Effector memory CD8-positive, alpha-beta T cell (primary cell): ENCODE results near the gene DHRS4.
"Not testable (repeated sequence)": the region's sequence is repeated elsewhere in the genome, so short reads cannot be mapped to it uniquely, and the experiment has no call there.

ENCODE experiments used
- ATAC-seq: fragments of 150-1000 bp; cut with Tn5 transposase; replicated peaks from 2 replicates; pipeline ENCODE4 v1.10.0; 2021; ENCODE audit warnings: mild to moderate bottlenecking, moderate library complexity
- DNase-seq, 3 experiments: peaks; one replicate each; pipeline ENCODE4 v3.0.0; 2021
- H3K27ac Mint-ChIP-seq, 2 donors: one replicate each; pipeline ENCODE4 v1.8.0; 2022; ENCODE audit warnings: mild to moderate bottlenecking in 2 of 2, mixed read lengths in 2 of 2, moderate library complexity in 2 of 2
- H3K27me3 Mint-ChIP-seq, 2 donors: one replicate each; pipeline ENCODE4 v1.8.0; 2022; ENCODE audit warnings: mixed read lengths in 2 of 2
- H3K36me3 Mint-ChIP-seq: one replicate; pipeline ENCODE4 v1.8.0; 2022; ENCODE audit warnings: mild to moderate bottlenecking, moderate library complexity, mixed read lengths; ENCODE audit not compliant: insufficient read depth
- H3K4me1 Mint-ChIP-seq, 2 donors: one replicate each; pipeline ENCODE4 v1.8.0; 2022; ENCODE audit warnings: low read depth in 2 of 2, mixed read lengths in 2 of 2
- H3K4me3 Mint-ChIP-seq, 2 donors: one replicate each; pipeline ENCODE4 v1.8.0; 2022; ENCODE audit warnings: mild to moderate bottlenecking in 2 of 2, mixed read lengths in 2 of 2, moderate library complexity in 2 of 2
- H3K9me3 Mint-ChIP-seq, 2 donors: one replicate each; pipeline ENCODE4 v1.8.0; 2022; ENCODE audit warnings: mixed read lengths in 2 of 2

Gene DHRS4

DNA sequence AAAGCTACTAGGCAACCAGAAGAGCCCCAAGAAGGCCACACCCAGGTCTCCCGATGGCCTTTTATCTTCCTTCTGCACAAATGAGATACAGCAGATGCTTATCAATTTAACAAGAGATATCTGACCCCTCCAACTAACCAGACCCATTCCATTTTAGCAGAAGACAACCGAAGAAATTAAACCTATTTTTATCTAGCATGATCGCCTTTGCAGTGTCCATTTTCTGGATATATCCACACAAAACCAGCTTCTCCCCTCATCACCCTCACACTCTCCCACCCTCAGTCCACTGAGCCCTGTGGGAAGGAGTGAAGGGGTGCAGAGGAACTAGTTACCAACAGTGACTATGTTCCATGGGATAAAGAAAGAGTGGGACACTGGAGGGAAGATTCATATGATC lies 20.9 kb upstream of the DHRS4 start:
- Mint-ChIP-seq H3K36me3 (no peaks in the 10 kb centered on the region), H3K4me3 (no peak overlapping the region), H3K27me3 (no peaks in the 10 kb centered on the region), H3K27ac (no peak overlapping the region), H3K4me1 (peaks cover 0 to 3% of the 10 kb centered on the region in 2 donors), H3K9me3 (no peaks in the 10 kb centered on the region)
- DNase-seq (no peak), ATAC-seq (no peak)

DNA sequence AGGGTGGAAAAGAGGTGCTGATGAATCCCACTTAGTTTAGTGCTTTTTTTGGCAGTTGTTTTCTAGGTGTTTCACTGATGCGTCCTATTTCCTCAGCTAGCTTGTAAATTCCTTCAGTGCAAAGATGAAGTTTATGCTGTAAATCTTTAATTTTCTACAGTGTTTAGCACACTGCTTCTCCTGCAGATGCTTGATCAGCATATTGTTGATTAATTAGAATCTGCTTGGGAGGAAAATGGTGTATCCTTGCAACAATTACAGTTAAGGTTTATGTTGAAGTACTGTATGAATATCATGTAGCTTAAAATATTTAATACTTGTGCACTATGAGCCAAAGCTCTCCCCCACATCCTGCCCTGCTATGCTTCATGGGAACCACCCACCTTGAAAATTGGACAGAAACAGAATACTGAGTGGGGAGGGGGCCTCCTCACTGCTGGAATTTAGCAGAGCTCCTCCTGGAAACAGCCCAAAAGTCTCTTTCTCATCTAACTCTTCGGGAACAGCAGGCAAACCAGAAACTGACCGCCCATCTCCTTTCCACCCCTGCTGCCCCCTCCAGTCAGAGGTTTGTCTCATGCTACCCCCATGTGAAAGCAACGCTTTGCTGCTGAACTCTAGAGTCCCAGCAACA lies 20.3 kb upstream of the DHRS4 start:
- H3K27me3 Mint-ChIP-seq, result no peaks in the 10 kb centered on the region
- no peaks in the 10 kb centered on the region for H3K9me3 Mint-ChIP-seq
- no peak for ATAC-seq
- H3K4me1 Mint-ChIP-seq, result peaks cover 0 to 3% of the 10 kb centered on the region in 2 donors
- H3K36me3 Mint-ChIP-seq, result no peaks in the 10 kb centered on the region
- no peak for DNase-seq
- H3K4me3 Mint-ChIP-seq, result no peak overlapping the region
- H3K27ac Mint-ChIP-seq, result no peak overlapping the region

DNA sequence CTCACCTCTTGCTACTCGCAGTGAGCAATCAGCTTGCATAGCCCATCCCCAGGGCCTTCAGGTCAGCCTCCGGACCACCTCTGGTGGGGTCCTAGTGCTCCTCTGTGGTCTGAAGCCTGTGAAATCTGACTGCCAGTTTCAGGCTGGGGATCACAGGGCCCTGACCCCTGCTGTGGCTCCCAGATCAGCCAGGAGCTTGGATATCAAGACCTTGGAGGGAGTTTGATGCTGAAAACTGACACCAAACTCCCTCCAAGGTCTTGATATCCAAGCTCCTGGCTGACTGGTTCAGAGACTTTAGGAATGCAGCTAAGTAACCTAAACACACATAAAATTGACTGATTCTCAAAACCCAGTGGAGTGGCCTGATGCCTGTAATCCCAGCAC lies 19.8 kb upstream of the DHRS4 start:
- no peak for ATAC-seq

DNA sequence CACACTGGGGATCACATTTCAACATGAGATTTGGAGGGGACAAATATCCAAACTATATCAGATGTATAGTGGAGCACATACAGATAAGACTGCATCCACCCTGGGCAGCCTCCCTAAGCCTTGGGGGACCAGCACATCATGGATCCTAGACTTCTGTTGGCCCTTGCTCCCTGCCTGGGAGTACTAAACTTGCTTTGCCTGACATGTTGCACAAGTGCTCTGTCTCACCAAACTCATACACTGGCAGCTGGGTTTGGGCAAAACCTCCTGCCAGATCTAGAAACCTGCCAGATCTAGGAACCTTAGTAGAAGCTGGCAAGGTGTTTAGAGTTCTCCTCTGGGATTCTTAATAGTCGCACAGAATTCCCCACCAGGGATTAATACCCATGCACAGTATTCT lies 18.4 kb upstream of the DHRS4 start:
- no peak overlapping the region for H3K27ac Mint-ChIP-seq
- no peaks in the 10 kb centered on the region for H3K9me3 Mint-ChIP-seq
- H3K4me3 Mint-ChIP-seq, result no peak overlapping the region
- H3K4me1 Mint-ChIP-seq, result no peaks in the 10 kb centered on the region
- H3K27me3 Mint-ChIP-seq, result no peaks in the 10 kb centered on the region
- DNase-seq, result no peak
- no peaks in the 10 kb centered on the region for H3K36me3 Mint-ChIP-seq
- ATAC-seq, result no peak

More for the DNA sequence above, 19.8 kb upstream of the DHRS4 start:
- H3K4me3 Mint-ChIP-seq, result no peak overlapping the region
- no peak for DNase-seq
- no peaks in the 10 kb centered on the region for H3K9me3 Mint-ChIP-seq
- H3K36me3 Mint-ChIP-seq, result no peaks in the 10 kb centered on the region
- no peaks in the 10 kb centered on the region for H3K27me3 Mint-ChIP-seq
- no peak overlapping the region for H3K27ac Mint-ChIP-seq
- H3K4me1 Mint-ChIP-seq, result peaks cover 0 to 3% of the 10 kb centered on the region in 2 donors

DNA sequence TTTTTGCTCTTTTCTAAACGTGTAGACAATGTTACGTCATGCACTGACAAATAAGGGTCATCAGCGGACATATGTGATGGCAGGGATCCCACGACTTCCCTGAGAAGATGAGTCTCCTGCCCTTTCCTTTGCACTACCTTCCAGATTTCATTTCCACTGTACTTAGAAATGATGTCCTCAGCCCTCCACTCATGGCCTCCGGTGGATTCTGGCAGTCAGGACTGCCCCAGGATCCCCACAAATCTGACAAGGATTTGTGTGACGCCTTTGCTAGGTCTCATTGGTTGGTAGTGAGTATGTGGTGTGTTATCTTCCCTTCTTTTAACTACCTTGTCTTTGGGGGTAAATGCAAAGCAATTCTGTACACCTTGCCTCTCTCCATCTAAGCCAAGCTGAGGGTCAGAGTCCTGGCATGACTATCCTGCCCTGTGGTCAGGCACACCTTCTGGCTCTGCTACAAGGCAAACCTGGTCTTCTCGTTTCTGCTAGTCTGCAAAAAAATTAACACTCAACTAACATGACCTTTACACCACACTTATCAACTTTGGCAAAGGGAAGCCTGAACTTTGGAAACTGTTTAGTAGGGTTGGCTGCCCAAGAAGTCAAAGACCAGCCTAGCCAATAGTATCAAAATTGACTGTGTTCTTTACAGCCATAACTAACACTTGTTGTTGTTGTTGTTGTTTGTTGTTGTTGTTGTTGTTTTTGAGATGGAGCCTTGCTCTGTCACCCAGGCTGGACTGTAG lies 17.3 kb upstream of the DHRS4 start:
- H3K27me3 Mint-ChIP-seq, result no peaks in the 10 kb centered on the region
- DNase-seq (no peak), ATAC-seq (no peak)
- H3K36me3 Mint-ChIP-seq, result peaks cover 4% of the 10 kb centered on the region
- H3K4me3 Mint-ChIP-seq, result no peak overlapping the region
- no peaks in the 10 kb centered on the region for H3K4me1 Mint-ChIP-seq
- H3K9me3 Mint-ChIP-seq, result no peaks in the 10 kb centered on the region
- no peak overlapping the region for H3K27ac Mint-ChIP-seq

DNA sequence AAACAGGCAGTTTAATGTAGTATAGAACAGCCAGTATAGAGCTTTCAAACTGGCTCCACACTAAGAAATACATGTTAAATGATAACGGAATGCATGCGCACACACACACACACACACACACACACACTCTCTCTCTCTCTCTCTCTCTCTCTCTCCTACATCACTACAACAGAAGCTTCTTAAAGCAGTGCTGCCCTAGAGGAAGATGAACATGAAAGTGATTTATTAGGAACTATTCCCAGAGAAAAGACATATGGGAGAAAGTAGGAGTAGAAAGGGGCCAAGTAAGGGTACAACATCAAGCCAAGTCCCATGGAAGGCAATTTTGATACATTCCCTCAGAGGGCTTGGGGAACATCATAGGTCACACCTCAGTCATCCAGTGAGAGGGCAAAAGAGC lies 16.4 kb upstream of the DHRS4 start:
- no peak for ATAC-seq
- no peaks in the 10 kb centered on the region for H3K4me1 Mint-ChIP-seq
- no peak overlapping the region for H3K4me3 Mint-ChIP-seq
- peaks cover 4% of the 10 kb centered on the region for H3K36me3 Mint-ChIP-seq
- H3K27me3 Mint-ChIP-seq, result no peaks in the 10 kb centered on the region
- no peaks in the 10 kb centered on the region for H3K9me3 Mint-ChIP-seq
- DNase-seq, result no peak
- H3K27ac Mint-ChIP-seq, result no peak overlapping the region

DNA sequence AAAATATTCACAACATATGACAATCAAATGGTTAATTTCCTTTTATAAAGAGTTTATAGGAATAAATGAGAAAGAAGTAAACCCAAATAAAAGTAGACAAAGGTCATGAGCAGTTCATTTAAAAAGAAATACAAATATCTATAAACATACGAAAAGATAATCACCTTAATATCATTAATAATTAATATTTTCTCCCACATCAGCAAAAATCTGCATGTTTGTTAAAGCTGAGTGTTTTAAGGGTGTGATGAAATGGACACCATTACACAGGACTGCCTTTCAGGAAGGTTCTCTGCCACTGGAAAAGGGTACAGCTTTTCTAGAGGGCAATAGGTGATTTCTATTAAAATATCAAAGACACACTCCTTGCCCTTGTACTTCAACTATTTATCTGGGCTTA lies 14.7 kb upstream of the DHRS4 start:
- Mint-ChIP-seq H3K9me3 (no peaks in the 10 kb centered on the region), H3K4me3 (no peak overlapping the region), H3K27ac (no peak overlapping the region), H3K36me3 (peaks cover 4% of the 10 kb centered on the region), H3K27me3 (no peaks in the 10 kb centered on the region), H3K4me1 (peaks cover 0 to 7% of the 10 kb centered on the region in 2 donors)
- no peak for DNase-seq
- ATAC-seq, result no peak

DNA sequence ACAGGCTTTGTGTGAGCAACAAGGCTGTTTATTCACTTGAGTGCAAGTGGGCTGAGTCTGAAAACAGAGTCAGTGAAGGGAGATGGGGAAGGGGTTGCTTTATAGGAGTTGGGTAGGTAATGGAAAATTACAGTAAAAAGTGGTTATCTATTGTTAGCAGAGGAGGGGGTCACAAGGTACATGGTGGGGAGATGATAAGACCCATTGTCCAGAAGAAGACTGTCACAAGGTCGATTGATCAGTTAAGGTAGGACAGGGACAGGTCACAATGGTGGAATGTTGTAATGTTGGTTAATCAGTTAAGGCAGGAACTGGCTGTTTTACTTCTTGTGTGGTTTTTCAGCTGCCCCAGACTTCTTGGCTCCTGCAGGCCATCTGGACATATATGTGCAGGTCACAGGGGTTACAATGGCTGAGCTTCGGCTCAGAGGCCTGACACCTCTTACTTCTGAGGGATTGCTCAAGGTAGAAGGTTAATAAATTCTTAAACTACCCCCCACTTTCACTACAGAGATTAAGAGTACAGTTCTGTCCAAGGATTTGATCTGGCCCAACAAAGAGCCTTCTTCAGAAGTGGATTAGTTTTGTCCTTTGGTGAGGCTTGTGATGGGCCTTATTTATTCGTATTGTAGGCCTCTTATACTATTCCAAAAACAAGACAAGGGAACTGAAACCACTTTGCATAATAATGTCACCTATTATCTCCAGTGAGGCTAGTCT lies 13.8 kb upstream of the DHRS4 start:
- Mint-ChIP-seq H3K9me3 (no peaks in the 10 kb centered on the region), H3K36me3 (peaks cover 4% of the 10 kb centered on the region), H3K4me3 (no peak overlapping the region), H3K27ac (no peak overlapping the region), H3K4me1 (peaks cover 0 to 8% of the 10 kb centered on the region in 2 donors), H3K27me3 (no peaks in the 10 kb centered on the region)
- DNase-seq (no peak), ATAC-seq (no peak)

DNA sequence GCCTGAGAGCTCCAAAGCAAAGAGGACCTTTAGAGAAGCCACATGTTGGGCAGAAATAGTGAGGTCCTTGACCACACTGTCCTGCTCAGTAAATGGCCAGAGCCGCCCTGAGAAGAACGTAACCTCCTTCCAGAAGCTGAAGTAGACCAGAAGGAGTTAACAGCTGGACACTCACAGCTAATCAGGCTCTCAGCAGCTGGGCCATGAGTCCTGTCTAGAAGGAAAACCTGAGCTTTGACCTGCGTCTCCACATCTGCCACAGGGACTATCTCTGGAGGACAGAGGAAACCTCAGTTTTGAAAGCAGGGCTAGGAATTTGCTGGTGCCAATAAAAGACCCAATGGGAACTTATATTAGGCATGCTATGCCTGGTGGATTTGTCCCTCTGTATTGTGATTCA lies 12.3 kb upstream of the DHRS4 start:
- DNase-seq (no peak), ATAC-seq (no peak)
- H3K27me3 Mint-ChIP-seq, result no peaks in the 10 kb centered on the region
- peaks cover 4% of the 10 kb centered on the region for H3K36me3 Mint-ChIP-seq
- H3K4me3 Mint-ChIP-seq, result no peak overlapping the region
- peaks cover 7 to 11% of the 10 kb centered on the region in 2 donors for H3K4me1 Mint-ChIP-seq
- no peak overlapping the region for H3K27ac Mint-ChIP-seq
- no peaks in the 10 kb centered on the region for H3K9me3 Mint-ChIP-seq

DNA sequence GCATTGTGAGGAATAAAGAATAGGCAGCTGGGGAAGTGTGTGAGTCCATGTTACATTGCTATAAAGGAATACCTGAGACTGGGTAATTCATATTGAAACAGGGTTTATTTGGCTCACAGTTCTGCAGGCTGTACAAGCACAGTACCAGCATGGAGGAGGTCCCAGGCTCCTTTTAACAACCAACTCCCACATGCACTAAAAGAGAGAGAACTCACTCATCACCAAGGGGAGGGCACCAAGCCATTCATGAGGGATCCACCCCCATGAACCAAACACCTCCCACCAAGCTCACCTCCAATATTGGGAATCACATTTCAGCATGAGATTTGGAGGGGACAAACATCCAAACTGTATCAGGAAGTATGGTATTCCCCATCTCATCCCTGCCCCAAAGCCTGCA lies 11.9 kb upstream of the DHRS4 start:
- Mint-ChIP-seq H3K4me1 (peaks cover 12 to 15% of the 10 kb centered on the region in 2 donors), H3K36me3 (peaks cover 4% of the 10 kb centered on the region), H3K27me3 (no peaks in the 10 kb centered on the region), H3K4me3 (no peak overlapping the region), H3K27ac (no peak overlapping the region), H3K9me3 (no peaks in the 10 kb centered on the region)
- DNase-seq (no peak), ATAC-seq (no peak)

DNA sequence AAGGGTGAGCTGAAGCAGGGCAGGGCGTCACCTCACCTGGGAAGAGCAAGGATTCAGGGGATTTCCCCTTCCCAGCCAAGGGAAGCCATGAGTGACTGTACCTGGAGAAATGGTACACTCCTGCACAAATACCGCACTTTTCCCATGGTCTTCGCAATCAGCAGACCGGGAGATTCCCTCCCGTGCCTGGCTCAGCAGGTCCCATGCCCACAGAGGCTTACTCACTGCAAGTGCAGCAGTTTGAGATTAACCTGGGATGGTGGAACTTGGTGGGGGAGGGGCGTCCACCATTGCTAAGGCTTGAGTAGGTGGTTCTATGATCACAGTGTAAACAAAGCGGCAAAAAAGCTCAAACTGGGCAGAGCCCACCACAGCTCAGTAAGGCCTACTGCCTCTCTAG lies 11.0 kb upstream of the DHRS4 start:
- Mint-ChIP-seq H3K4me3 (no peak overlapping the region), H3K36me3 (peaks cover 4% of the 10 kb centered on the region), H3K4me1 (peaks cover 15 to 18% of the 10 kb centered on the region in 2 donors), H3K27me3 (no peaks in the 10 kb centered on the region), H3K9me3 (no peaks in the 10 kb centered on the region), H3K27ac (no peak overlapping the region)
- DNase-seq (no peak), ATAC-seq (no peak)

DNA sequence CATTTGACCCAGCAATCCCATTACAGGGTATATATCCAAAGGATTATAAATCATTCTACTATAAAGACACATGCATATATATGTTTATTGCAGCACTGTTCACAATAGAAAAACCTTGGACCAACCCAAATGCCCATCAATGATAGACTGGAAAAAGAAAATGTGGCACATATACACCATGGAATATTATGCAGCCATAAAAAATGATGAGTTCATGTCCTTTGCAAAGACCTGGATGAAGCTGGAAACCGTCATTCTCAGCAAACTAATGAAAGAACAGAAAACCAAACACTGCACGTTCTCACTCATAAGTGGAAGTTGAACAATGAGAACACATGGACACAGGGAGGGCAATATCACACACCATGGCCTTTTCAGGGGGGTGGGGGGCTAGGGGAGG lies 4.5 kb upstream of the DHRS4 start:
- not testable (repeated sequence) for H3K9me3 Mint-ChIP-seq, DNase-seq, ATAC-seq, H3K27ac Mint-ChIP-seq, H3K4me3 Mint-ChIP-seq, H3K27me3 Mint-ChIP-seq, H3K36me3 Mint-ChIP-seq
- peaks cover 25 to 35% of the 10 kb centered on the region in 2 donors for H3K4me1 Mint-ChIP-seq

DNA sequence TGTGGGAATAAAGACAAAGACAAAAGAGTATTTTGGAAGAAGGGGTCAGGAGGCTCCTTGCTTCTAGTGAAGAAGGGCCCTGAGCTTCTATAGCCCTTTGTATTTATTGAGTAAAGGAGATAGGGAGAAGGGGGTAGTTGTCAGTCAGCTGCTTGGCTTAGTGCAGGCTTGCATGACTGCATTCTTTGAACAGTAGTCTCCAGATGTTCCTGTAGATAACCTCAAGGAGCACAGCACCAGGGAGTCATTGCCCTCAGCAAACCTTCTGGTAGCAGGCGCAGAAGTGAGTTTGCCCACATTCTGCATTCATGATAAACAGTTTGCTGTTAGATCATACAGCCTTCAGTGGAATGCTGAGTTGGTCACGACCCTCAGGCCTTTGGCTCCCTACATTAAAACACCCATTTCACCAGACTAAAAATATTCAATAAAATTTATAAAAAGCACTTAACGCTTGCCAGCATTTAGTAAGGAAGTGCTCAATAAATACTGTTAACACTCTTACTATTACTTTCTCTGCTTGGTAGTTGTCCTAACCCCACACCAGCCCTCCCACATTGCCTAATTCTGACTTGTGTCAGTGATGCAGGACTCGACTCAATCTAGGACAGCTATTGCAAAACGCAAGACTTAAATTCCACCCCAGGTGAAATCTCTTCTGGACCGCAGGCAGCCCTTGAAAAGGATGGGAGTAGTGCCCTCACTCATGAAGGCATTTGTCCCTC lies 3.0 kb upstream of the DHRS4 start:
- ATAC-seq, result no peak
- Mint-ChIP-seq H3K27me3 (no peaks in the 10 kb centered on the region), H3K36me3 (peaks cover 12% of the 10 kb centered on the region), H3K4me3 (no peak overlapping the region), H3K9me3 (no peaks in the 10 kb centered on the region), H3K4me1 (peaks cover 31 to 38% of the 10 kb centered on the region in 2 donors), H3K27ac (no peak overlapping the region)
- no peak for DNase-seq
